GM21526 (cell line): ENCODE measurements around the gene DOCK4.

ENCODE experiments used
- ATAC-seq: cut with Tn5 transposase; IDR thresholded peaks from one replicate; pipeline ENCODE4 v1.9.1; 2021; ENCODE audit warnings: moderate library complexity; ENCODE audit not compliant: unreplicated experiment, low FRiP score

Gene DOCK4

DNA sequence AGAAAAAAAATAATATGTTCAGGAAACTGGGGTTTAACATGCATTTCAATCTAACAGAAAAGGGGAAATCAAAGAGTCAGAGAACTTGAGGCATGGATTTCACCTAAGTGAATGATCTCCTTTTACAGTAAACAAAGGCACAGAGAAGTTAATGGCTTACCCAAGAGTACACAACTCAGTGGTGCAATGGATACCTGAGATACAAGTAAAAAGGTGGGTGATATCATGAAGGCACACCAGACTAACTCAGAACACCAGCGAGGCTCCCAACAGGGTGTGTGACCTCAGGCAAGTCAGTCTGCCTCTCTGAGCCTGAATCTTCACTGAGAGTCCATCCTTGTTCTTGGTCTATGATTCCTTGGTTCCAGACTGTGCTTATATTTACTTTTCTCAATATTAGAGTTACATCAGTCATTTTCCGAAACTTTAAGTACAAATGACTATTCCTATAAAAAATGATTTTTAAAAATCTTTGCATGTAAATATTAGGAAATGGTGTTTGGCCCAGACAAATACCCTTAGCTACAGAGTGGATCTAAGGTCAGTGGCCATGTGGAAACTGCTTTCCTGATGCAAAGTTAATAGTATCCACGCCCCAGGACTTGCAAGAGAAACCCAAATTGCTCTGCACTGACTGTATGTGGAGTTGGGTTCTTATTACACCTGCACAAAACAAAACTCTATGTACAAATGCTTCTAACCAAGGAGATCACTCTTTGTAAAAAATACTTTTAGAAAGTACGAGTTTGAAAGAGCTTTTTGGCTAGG, 361.1 kb downstream of the DOCK4 start:
- no peak for ATAC-seq

DNA sequence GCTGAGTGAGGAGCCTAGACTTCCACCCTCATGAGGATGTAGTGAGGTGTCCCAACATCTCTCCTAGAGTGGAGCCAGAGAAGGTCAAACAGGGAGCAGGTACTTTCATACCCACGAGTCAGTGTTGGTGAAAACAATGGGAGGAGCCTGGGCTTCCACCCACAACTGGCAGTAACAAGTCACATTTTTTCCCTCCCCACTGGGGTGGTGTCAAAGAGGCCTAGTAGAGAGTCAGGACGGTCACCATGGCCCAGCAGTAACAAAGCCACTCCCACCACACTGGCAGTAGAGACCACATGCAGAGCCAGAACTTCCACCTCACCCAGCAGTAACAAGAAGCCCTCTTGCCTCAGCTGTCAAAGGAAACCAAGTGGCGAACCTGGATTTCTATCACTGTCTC, 363.7 kb downstream of the DOCK4 start:
- ATAC-seq, result no peak

DNA sequence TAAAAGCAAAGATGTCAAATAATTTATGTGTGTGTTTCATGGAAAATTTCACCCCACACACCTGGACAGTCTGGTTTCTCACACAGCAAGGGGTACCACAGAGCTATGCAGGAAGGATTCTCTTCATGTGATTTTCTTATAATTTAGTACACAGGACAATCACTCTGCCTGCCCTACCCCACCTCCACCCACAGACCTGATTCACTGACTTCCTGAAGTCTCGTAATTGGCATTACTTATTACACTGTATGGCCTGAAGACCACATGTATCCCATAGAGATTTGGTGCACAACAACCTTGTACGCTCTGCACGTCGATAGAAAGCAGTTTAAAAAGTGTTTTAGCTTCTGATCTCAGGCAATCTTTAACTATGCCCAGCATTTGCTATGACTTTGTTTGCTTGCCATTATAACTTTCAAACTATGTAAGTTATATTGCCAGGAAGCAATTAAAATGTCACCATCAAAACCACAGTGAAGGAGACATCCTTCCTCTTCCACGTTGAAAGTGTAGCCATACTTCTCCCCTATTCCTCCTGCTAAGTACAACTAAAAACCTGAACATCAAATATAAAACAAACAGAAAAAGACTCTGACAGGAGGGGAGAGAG, 364.5 kb downstream of the DOCK4 start:
- no peak for ATAC-seq

DNA sequence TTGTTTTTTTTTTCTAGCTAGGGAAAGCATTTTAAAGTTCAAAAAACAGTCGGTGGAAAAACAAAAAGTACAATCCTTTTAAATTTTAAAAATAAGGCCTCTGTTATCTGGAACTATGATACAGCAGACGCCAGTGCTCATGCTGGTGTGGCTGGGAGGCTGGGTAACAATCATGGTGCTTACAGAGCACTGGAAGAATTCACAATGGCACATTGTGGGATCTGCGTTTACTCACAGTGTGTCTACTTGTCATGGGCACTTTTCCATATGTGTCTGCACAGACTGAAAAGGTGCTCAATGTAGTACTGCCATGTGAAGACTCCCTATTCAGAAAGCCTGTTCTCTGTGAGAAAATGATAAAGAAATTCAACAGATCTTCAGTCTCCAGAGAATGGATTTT, 365.7 kb downstream of the DOCK4 start:
- ATAC-seq, result no peak

GRCh38 chr7:111839261-111839660, 366.9 kb downstream of the DOCK4 start:
- ATAC-seq, result no peak

- ATAC-seq, result no peak
These were observed 369.6 kb downstream of the DOCK4 start for GRCh38 chr7:111836592-111836991.

DNA sequence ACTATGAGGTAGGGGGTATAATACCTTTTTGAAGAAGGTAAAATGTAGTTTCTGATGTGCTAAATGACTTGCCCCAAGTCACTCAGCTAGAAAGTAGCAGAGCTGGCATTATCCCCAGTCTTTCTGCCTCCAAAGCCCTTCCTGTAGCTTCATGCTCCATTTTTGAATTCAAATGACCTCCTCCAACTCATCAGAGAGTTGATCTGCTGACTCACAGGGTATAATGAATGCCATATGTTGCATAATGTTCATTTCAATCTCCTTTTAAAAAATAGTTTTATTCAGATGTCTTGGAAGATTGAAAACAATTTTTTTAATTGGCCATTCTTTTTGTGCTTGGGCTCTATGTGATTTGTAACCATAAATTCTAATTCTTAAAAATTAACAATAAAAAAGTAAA, 371.1 kb downstream of the DOCK4 start:
- ATAC-seq, result no peak

DNA sequence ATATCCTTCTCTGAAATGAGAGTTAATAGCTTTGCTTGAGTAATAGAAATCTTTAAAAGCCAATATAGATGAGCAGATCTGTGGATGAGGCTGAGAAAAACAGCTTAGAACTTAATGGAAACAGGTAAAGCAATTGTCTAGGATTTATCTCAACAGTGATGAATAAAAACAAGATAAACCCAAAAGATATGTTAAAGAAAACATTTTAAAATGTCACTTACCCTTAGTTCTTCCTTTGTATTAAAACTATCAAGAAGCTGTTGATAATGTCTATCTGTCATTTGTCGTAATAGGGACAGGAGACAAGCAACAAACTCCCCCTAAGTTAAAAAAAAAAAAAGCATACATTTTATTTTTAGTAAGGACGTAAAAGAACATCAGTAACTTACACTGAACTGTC, 371.8 kb downstream of the DOCK4 start:
- no peak for ATAC-seq

- ATAC-seq, result no peak
These were observed 372.7 kb downstream of the DOCK4 start for GRCh38 chr7:111833466-111833865.

DNA sequence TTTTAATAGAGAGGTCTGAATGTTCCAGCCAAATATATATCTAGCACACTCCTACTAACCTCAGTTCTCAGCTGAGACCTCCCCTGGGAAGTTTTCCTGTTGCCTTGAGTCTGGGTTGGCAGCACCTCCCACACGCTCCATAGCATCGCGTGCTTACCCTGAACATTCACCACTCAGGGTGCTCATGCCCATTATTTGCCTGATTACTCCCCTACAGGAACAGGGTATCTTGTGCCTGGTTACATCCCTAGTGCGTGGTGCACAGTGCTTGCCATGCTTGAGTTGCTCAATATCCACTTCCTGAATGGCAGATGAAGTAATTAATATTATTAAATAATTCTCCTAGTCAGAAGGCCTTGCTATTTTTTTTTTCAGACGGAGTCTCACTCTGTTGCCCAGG, 374.0 kb downstream of the DOCK4 start:
- no peak for ATAC-seq

DNA sequence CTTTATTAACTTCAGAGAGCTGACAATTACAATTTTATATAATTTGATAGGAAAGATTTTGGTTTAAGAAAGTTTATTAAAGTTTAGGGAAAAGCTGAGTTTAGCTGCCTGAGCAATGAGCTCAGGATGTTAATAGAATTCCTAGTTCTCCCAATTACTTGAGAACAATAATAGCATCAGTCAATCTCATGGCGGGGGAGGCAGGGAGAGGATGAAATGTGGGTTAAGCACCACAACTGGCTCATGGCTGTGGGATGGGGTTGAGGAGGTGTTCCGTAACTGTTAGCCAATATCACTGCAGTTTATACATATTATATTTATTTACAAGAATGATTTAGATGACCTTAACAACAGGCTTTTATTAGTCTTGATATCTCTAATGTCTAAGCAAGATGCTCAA, 377.0 kb downstream of the DOCK4 start:
- ATAC-seq, result no peak

DNA sequence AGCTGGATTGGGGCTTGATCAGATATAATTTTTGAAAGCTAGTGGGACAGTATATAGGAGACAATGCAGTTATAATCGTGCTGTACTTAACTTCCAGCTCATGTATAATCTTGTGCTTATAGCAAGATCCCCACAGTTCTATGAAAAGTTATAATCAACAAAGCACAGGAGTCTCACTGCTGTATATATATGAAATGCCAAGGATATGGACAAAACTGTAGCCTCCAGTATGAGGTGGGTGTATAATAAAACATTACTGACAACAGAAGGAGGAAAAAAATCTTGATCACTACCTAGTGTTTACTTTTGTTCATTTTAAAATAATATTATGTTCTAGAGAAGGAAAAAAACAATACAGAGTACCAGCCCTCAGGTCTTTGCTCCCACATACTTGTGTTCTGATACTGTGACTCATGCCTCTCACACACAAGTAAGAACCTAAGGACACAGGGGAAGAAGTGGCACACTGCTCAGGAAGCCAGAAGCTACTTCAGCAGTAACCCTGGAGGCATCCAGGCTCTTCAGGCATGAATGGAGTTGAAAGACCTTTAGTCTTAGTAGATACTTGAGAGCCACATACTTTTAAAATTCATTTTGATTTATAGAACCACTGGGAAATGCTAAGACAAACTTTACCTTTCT, 378.2 kb downstream of the DOCK4 start:
- no peak for ATAC-seq

DNA sequence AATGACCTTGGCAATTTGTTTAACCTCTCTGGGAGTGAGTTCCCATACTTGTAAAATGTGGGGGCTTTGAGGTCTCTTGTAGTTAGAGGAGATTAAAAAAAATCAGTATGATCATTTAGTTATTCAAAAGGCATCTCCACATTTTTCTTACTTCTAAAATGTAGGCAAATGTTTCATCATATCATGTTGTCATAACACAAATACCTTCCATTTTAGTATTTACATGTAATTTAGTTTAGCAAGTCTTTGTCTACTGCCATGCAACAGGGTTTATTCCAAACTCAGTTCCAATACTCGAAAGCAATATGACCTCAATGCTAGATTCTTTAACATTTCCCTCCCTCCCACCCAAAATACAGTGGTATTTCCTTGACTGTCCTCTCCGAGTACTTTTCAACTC, 381.2 kb downstream of the DOCK4 start:
- ATAC-seq, result no peak

DNA sequence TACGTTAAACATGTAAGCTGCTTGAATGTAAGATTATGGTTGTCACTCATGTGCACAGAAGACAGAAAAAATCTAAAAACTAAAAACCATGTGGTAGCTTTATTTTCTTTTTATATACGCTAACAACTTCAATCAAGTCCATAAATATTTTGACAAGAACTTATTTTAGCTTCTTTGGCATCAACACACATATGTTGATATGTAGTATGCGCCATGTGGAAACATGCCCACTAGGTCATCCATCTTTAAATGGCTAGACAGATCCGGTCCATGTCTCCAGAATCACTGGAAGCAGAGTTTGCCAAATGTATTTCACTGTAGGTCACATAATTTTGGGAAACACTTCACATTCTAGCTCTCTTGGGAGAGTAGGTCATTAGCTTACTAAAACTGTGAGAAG, 382.4 kb downstream of the DOCK4 start:
- no peak for ATAC-seq

GRCh38 chr7:111821046-111821445, 385.2 kb downstream of the DOCK4 start:
- no peak for ATAC-seq

GRCh38 chr7:111820621-111821020, 385.6 kb downstream of the DOCK4 start:
- no peak for ATAC-seq

DNA sequence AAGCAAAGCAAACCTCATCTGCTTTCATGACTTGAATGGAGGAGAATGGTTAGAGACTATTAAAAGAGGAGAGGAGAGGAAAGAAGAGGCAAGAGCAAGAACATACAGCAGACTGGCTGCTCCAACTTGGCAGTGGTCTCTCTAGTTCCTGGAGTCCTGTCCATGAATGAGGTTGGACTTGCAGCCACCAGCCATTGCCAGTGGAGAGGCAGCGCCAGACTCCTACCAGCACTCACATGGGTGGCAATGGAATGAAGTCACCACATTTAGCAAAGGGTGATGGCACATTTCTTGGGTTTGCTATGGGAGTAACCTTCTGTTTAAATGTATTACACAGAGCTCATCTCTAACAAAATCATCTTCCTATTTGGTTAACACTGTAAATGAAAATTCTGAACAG, 386.1 kb downstream of the DOCK4 start:
- ATAC-seq, result no peak

GRCh38 chr7:111815354-111815753, 390.8 kb downstream of the DOCK4 start:
- no peak for ATAC-seq

DNA sequence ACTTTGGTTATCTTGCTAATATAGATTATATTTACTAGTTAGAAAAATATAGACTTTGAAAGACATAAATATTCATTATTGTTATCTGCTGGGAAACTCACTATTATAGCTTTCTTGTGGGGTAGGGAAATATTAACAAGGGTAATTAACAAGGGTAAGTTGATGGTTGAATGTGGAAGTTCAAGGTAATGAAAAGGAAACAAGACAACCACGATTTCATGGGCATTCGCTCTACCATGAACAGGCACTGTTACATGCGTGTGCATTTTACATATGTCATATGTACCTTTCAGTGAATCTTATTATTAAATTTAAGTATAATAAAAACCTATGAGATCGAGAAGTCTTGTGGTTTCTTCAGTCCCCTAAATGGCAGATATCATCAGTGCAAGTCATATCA, 392.9 kb downstream of the DOCK4 start:
- ATAC-seq, result no peak

- no peak for ATAC-seq
These were observed 400.0 kb downstream of the DOCK4 start for GRCh38 chr7:111806232-111806631.

DNA sequence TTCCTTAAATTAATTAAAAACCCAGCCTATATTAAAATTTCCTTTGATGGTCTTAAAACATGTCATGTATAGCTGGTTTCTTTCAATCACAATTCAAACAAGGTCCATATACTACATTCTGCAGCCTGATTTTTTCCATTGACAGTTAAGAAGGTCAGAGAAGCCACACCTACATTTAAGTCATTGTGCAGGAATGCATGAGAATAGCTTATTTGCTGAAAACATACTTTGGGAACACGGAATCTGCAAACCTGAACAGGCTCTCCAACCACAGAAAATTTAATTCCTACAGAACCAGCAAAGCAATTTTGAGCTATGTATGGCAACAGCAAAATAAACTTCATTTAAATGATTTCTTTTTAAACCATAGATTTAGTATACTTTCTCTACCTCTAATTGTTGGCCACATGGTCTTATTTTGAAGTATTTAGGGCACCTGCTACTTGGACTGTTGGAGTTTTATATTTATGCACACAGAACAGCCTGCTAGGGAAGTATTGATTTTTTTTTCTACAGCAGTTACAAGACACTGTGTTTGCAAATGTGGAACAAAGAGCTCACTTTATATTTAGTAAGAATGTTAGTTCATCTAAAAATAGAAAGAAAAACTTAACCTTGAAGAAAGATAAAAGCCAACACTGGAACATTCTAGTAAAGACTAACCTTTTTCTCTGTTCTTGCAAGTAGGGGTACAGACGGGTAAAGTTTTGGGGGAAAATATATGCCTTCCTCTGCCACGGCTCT, 403.0 kb downstream of the DOCK4 start:
- no peak for ATAC-seq
